ENCODE results near the gene WSCD1.

Gene WSCD1

GRCh38 chr17:6069539-6070429, at the start of gene WSCD1:
Gene WSCD1, plus strand, starts transcription at chr17:6070379. Its CDS starts 10,280 bp downstream, at chr17:6080659.
- peak; percentile 3 for DNase-seq

DNA sequence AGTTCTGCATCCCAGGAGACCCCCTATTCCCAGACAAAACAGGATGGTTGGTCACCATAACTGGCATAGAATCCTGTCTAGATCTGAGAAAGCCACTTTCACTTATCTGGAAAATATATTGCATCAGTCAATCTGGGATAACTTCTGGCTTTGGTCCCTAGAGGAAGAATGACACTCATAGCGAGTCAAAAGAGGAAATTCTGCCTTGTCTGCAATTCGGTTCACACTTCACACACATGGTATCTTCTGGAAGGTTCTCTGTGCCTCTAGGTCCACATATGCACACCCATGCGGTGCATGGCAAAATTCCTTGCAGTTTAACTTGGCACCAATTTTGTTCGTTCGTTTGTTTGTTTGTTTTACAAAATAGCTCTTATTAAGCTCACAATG, 49.2 kb upstream of the WSCD1 start:
- no peak for DNase-seq

- DNase-seq = no peak
These were observed 48.6 kb upstream of the WSCD1 start for GRCh38 chr17:6021627-6022026.

- no peak for DNase-seq
These were observed 46.9 kb upstream of the WSCD1 start for GRCh38 chr17:6023036-6023831.

- no peak for DNase-seq
These were observed 45.6 kb upstream of the WSCD1 start for GRCh38 chr17:6024576-6024975.

DNA sequence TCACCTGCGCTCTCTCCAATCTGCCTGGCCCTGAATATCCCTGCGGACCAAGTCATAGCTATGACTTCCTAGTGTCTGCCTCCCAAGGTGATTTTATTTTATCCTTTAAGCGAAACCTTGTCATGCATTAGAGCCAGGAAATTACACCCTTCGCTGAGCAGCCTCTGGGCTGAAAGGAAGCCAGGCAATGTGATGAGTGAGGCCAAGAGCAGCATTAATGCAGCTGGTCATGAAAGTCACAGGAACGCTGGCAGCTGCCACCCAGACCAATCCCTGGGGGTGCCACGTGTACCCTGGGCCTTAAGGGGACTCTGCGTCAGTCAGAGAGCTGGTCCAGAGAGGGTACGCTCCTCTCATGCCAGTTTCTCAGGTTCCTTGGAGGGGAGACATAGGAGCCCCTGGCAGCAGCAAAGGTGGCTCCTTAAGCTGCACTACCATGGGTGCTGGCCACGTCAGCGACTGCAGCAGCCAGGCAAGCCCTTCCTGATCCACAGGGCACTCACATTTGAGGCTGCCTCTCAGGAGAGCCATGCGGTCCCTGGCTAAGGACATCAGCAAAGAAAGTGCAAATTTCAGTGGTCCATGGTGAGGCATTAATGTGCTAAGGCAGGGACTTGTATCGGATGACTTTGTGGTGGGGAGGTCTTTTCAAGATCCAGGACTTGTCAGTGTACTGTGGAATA, 42.7 kb upstream of the WSCD1 start:
- DNase-seq = no peak

DNA sequence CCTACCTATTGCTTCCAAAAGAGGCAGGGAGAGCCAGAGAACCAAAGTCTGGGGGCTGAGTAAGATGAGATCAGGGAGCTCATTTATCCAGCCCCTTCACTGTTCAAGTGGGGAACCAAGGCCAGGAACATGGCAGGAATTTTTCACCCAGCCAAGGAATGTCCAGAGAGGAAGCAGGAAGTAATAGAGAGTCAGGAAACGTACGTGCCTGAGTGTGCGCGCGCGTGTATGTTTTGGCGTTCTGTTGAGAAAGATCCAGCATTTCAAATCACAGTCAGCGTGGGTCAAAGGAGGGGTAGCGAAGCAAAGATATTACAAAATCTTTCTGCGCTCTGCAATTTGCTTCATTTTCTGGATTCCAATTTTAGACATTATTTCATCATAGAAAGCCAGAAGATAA, 41.9 kb upstream of the WSCD1 start:
- no peak for DNase-seq

- no peak for DNase-seq
These were observed 34.3 kb upstream of the WSCD1 start for GRCh38 chr17:6035801-6036394.

DNA sequence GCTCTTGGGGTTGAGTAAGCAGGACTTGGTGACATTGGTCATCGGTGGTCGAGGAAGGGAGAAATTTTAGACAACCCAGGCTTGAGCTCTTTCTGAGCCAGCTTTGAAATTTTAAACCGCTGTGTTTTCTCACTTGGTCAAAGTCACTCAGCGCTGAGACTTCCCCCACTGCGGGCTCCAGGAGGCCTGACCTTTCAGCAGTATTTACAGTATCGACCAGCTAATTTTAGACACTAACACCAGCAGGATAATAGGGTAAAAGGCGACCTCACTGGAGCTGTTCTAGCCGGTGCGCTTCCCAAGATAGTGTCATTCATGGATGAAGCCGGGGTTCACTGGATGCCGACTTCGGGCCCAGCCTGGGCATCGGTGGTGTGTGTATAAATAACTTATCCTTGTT, 29.7 kb upstream of the WSCD1 start:
- DNase-seq = no peak

GRCh38 chr17:6041246-6041645, 28.9 kb upstream of the WSCD1 start:
- DNase-seq = no peak

- no peak for DNase-seq
These were observed 26.8 kb upstream of the WSCD1 start for GRCh38 chr17:6043405-6043804.

DNA sequence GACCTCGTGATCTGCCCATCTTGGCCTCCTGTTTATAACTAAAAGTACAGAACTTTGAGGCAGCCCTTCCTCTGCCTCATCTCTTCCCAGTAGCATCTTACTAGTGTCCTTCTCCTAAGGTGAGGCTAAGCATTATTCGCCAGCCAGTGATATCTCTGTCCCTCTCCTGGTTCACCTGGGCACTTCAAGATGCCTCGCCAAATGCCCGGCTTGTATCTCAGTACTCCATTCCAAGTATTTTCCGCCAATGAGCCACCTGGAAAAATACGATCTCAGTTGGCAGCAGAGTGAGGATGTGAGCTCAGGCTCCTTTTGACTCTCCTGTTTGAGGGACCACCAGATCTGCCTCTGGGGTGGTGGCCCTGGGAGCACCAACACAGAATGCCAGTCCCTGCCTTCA, 25.9 kb upstream of the WSCD1 start:
- DNase-seq = no peak

DNA sequence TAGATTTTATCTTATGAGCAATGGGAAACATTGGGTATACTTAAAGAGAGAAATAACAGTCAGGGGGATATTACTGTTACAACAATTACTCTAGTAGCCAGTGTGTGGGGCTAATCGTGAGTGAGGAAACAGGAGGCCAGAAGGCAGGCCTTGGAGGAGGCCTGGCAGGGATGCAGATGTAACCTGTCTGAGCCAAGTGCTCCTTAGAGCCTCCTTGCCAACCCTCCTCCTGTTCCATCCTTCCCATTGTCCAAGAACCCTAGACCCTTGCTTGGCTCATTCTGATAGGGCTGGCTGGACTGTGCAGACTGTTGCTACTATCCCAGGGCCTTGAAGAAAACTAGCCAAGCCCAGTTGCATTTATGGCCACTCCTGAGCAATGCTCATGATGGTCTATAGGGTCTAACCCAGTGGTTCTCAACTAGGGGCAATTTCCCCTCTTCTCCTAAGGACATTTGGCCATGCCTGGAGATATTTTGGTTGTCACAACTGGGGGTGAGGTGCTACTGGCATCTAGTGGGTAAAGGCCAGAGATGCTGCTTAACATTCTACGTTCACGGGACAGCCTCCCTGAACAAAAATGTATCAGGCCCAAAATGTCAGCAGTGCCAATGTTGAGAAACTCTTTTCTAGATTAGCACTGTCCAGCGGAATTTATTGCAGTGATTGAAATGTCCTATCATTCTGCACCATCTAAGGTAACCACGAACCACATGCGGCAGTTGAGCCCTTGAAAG, 24.4 kb upstream of the WSCD1 start:
- DNase-seq = no peak

GRCh38 chr17:6046431-6046830, 23.7 kb upstream of the WSCD1 start:
- DNase-seq = no peak

GRCh38 chr17:6046931-6047330, 23.2 kb upstream of the WSCD1 start:
- DNase-seq = no peak

DNA sequence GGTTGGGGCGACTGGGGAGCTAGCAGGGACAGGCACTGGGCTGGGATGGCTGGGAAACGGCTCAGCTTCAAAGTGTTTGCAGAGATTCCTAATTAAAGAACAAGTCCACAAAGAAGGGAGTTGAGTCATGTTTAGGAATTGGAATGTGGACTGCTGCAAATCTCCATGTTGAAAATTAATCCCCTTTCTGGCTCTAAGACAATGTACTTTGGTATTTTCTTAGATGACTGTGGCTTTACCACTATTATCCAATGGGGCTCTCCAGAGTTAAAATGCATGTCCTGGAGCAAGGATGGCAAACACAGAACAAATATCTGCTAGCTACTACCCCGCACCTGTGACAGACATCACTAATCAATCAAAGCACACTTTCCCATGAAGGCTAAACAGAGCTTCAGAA, 22.2 kb upstream of the WSCD1 start:
- DNase-seq = no peak

- no peak for DNase-seq
These were observed 21.7 kb upstream of the WSCD1 start for GRCh38 chr17:6048486-6048885.

GRCh38 chr17:6052926-6053325, 17.3 kb upstream of the WSCD1 start:
- DNase-seq = no peak

- DNase-seq = no peak
These were observed 15.8 kb upstream of the WSCD1 start for GRCh38 chr17:6054372-6054771.

DNA sequence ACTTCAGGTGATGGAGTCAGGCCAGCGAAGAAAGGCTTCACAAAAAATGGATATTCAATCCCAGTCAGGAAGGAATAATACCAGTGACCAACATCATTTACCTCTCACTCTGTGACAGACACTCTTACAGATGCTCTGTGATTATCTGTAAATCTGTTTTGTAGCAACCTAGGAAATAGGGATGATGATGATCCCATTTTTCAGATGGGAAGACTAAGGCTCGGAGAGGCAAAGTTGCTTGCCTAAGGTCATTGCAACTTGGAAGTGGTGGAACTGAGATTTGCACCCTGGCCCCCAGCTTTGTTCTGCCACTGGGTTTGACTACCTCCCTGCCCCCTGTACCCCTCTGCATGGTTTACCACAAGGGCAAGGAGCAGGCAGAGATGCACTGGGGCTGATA, 14.1 kb upstream of the WSCD1 start:
- no peak for DNase-seq

DNA sequence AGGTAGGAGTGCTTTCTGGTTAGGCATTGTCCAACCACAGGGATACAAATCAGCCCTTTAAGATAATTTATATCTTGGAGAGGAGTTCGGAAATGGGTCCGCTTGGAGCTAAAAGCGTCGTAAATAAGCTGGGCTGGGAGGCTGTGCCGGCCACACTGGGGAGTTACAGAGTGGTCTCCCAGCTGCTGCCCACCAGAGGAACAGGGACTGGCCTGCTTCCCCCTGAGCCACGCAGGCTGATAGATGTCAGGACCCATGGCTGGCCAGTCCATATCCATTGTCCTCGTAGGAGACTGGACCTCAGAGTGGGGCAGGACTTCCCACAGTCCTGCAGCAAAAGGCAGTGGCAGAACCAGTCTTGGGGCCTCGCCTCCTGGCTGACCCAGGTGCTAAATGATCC, 12.6 kb upstream of the WSCD1 start:
- DNase-seq = no peak

DNA sequence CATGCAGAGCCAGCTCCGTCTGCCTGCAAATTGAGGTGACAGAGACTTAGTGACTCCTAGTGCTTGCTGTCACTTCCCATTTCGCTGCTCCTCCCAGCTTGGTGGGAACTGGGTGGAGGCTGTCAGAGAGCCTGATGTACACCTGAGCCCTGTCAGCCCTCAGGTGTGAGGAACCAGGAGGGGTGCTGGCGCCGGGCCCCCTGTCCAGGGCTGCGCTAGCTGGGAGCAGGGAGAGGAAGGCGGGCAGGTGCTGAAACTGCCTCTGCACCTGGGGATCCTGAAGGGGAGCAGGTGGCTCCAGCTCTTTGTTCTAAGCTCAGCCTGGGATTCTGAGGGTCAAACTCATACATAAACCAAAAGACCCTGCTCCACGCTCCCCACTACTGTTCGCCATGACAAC, 10.8 kb upstream of the WSCD1 start:
- DNase-seq = no peak
